ENCODE results near the gene NR4A2. TPM values are rescaled to one million over a fixed set of nuclear protein-coding genes. Genes with fewer than 3 reads are reported as not detected.

NR4A2 gene
- total RNA-seq, 1 donor from 2014 or later = 2.2 TPM

DNA sequence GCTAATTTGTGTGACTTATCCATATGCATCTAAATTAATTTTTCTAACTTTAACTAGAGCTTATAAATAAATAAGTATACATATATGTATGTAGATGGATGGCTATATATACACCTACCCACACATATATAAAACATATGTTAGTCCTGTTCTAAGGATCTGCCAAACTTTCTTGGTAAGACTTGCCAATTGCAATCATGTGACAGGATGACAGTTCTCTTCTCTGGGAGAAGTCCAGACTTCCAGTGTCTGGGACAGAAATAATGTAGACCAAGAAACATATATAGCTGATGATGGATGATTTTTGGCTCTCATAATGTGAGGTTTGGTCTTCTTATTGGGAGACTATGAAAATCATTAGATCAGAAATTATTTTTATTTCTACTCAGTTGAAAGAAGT, 30.6 kb upstream of the NR4A2 start:
- peaks cover 7% of the 10 kb centered on the region for H3K36me3 Mint-ChIP-seq (ENCODE audit: unreplicated experiment)
- no peaks in the 10 kb centered on the region for H3K4me1 Mint-ChIP-seq (ENCODE audit: low read depth, unreplicated experiment)
- no peak for DNase-seq
- H3K9me3 Mint-ChIP-seq (ENCODE audit: unreplicated experiment) = peaks cover 9% of the 10 kb centered on the region
- no peak overlapping the region for H3K27ac Mint-ChIP-seq (ENCODE audit: unreplicated experiment)
- H3K27me3 Mint-ChIP-seq (ENCODE audit: unreplicated experiment) = peaks cover 3% of the 10 kb centered on the region
- no peak for TF ChIP-seq CTCF (IDR thresholded peaks at IDR 0.05; ENCODE audit: partially characterized antibody, unreplicated experiment)
- H3K4me3 Mint-ChIP-seq (ENCODE audit: unreplicated experiment) = no peak overlapping the region

GRCh38 chr2:156356014-156356754, 23.7 kb upstream of the NR4A2 start:
- Mint-ChIP-seq H3K36me3 (ENCODE audit: unreplicated experiment) (no peaks in the 10 kb centered on the region), H3K4me1 (ENCODE audit: low read depth, unreplicated experiment) (peaks cover 6% of the 10 kb centered on the region), H3K27ac (ENCODE audit: unreplicated experiment) (no peak overlapping the region), H3K9me3 (ENCODE audit: unreplicated experiment) (peaks cover 2% of the 10 kb centered on the region), H3K27me3 (ENCODE audit: unreplicated experiment) (peaks cover 3% of the 10 kb centered on the region), H3K4me3 (ENCODE audit: unreplicated experiment) (no peak overlapping the region)
- no peak for TF ChIP-seq CTCF (IDR thresholded peaks at IDR 0.05; ENCODE audit: partially characterized antibody, unreplicated experiment)
- DNase-seq = no peak

GRCh38 chr2:156352911-156353310, 20.4 kb upstream of the NR4A2 start:
- Mint-ChIP-seq H3K4me3 (ENCODE audit: unreplicated experiment) (no peak overlapping the region), H3K27ac (ENCODE audit: unreplicated experiment) (no peak overlapping the region), H3K36me3 (ENCODE audit: unreplicated experiment) (no peaks in the 10 kb centered on the region), H3K27me3 (ENCODE audit: unreplicated experiment) (peaks cover 3% of the 10 kb centered on the region), H3K9me3 (ENCODE audit: unreplicated experiment) (no peaks in the 10 kb centered on the region), H3K4me1 (ENCODE audit: low read depth, unreplicated experiment) (peaks cover 8% of the 10 kb centered on the region)
- no peak for TF ChIP-seq CTCF (IDR thresholded peaks at IDR 0.05; ENCODE audit: partially characterized antibody, unreplicated experiment)
- DNase-seq = no peak

DNA sequence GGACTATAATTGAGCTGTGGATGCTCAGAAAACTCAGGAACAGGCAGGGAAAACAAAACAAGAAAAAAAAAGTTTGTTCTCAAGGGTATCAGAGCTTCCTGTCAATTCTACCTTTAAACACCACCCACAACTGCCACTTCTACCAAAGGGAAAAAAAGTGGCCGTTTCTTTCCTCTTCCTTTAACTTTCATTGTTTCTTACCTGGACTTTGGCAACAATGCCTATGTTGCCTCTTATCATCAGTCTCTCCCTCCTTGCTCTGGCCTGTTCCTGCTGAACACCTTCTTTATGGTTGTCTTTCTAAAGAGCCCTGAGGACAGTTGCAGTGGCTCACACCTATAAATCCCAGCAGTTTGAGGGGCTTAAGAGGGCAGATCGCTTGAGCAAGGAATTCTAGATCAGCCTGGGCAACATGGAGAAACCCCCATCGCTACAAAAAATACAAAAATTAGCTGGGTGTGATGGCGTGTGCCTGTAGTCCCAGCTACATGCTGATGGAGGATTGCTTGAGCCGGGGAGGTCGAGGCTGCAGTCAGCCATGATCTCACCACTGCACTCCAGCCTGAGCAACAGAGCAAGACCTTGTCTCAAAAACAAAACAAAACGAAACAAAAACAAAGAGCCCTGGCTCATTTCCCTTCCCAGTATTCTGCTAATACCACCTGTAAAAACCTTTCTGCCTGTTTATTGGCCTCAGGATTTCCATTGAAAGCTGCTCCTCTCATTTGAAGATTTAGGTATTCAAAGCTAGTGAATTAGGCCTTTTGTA, 18.0 kb upstream of the NR4A2 start:
- no peak for TF ChIP-seq CTCF (IDR thresholded peaks at IDR 0.05; ENCODE audit: partially characterized antibody, unreplicated experiment)
- Mint-ChIP-seq H3K36me3 (ENCODE audit: unreplicated experiment) (no peaks in the 10 kb centered on the region), H3K27ac (ENCODE audit: unreplicated experiment) (no peak overlapping the region), H3K9me3 (ENCODE audit: unreplicated experiment) (no peaks in the 10 kb centered on the region), H3K4me1 (ENCODE audit: low read depth, unreplicated experiment) (peaks cover 8% of the 10 kb centered on the region), H3K4me3 (ENCODE audit: unreplicated experiment) (no peak overlapping the region), H3K27me3 (ENCODE audit: unreplicated experiment) (peaks cover 3% of the 10 kb centered on the region)
- DNase-seq = no peak

DNA sequence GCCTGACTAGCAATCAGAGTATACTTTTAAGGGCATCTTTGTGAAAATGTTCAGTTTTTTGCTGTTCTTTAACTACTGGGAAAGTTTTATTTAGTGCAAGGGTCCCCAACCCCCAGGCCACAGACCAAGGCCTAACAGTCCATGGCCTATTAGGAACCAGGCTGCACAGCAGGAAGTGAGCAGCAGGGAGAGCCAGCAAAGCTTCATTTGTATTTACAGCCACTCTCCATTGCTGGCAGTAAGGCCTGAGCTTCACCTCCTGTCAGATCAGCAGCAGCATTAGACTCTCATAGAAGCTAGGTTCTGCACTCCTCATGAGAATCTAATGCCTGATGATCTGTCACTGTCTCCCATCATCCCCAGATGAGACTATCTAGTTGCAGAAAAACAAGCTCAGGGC, 17.1 kb upstream of the NR4A2 start:
- peaks cover 8% of the 10 kb centered on the region for H3K4me1 Mint-ChIP-seq (ENCODE audit: low read depth, unreplicated experiment)
- H3K4me3 Mint-ChIP-seq (ENCODE audit: unreplicated experiment) = no peak overlapping the region
- peaks cover 3% of the 10 kb centered on the region for H3K27me3 Mint-ChIP-seq (ENCODE audit: unreplicated experiment)
- no peak overlapping the region for H3K27ac Mint-ChIP-seq (ENCODE audit: unreplicated experiment)
- TF ChIP-seq CTCF (IDR thresholded peaks at IDR 0.05; ENCODE audit: partially characterized antibody, unreplicated experiment) = no peak
- no peaks in the 10 kb centered on the region for H3K9me3 Mint-ChIP-seq (ENCODE audit: unreplicated experiment)
- DNase-seq = no peak
- no peaks in the 10 kb centered on the region for H3K36me3 Mint-ChIP-seq (ENCODE audit: unreplicated experiment)

Data from glutamatergic neuron (in vitro differentiated cells).